Small intestine (tissue), 7 donors: ENCODE results near the gene CLDN4. TPM values are rescaled to one million over a fixed set of nuclear protein-coding genes. Genes with fewer than 3 reads are reported as not detected.

ENCODE experiments used
- DNase-seq, 2 donors: peaks; one replicate each; pipeline versions ENCODE4 v3.0.0 to v3.0.0-alpha.2; 2013
- FAIRE-seq: peaks from 2 replicates; lab custom pipeline; 2012; peaks lifted over from hg19 to GRCh38; lab: Jason Lieb, UNC
- H3K27ac ChIP-seq, 3 donors: one replicate each; pipeline ENCODE4 v1.5.1; 2013; ENCODE audit warnings: low read length in 2 of 3, mild to moderate bottlenecking in 2 of 3, control low read depth in 1 of 3, inconsistent platforms in 1 of 3, low read depth in 1 of 3, moderate library complexity in 1 of 3
- H3K27me3 ChIP-seq, 3 donors: one replicate each; pipeline ENCODE4 v1.6.1; 2013; ENCODE audit warnings: low read length in 3 of 3, inconsistent platforms in 1 of 3; ENCODE audit not compliant: control insufficient read depth in 3 of 3, insufficient read depth in 3 of 3
- H3K36me3 ChIP-seq, 3 donors: one replicate each; pipeline ENCODE4 v1.6.1; 2013; ENCODE audit warnings: low read length in 3 of 3, inconsistent platforms in 1 of 3, low read depth in 1 of 3, mild to moderate bottlenecking in 1 of 3, moderate library complexity in 1 of 3; ENCODE audit not compliant: control insufficient read depth in 3 of 3, insufficient read depth in 2 of 3
- H3K4me1 ChIP-seq, 3 donors: one replicate each; pipeline ENCODE4 v1.6.1; 2013; ENCODE audit warnings: low read length in 2 of 3, inconsistent platforms in 1 of 3, low read depth in 1 of 3, mild to moderate bottlenecking in 1 of 3, moderate library complexity in 1 of 3; ENCODE audit not compliant: control insufficient read depth in 3 of 3, insufficient read depth in 2 of 3
- H3K4me3 ChIP-seq, 3 donors: one replicate each; pipeline ENCODE4 v1.5.1; 2013; ENCODE audit warnings: low read length in 3 of 3, control low read depth in 1 of 3, inconsistent platforms in 1 of 3, low read depth in 1 of 3, mild to moderate bottlenecking in 1 of 3, moderate library complexity in 1 of 3
- H3K9me3 ChIP-seq, 2 donors: one replicate each; pipeline ENCODE4 v1.6.1; 2013; ENCODE audit warnings: low read depth in 1 of 2, low read length in 1 of 2; ENCODE audit not compliant: control insufficient read depth in 2 of 2, insufficient read depth in 1 of 2
- WGBS, 3 donors: extraction: QIAGEN DNeasy Blood & Tissue Kit; methylation state at CpG; one replicate each; pipeline ENCODE4 v1.1.7; 2013; 5-methylcytosine and 5-hydroxymethylcytosine counted together
- polyA plus RNA-seq, 4 donors: library from polyadenylated mRNA; stranded (reverse) in 3 of 4; unstranded in 1 of 4; fragments of 200-250 nt in 3 of 4; fragments of 120-200 nt in 1 of 4; gene quantifications; one replicate each; pipeline versions ENCODE4 v1.2.1 to v1.2.3, GENCODE V29; 2013
- donor health status: healthy with polysubstance abuse.
- donor health status: control.
- donor health status: control.
- donor health status: Bipolar disorder and iron deficiency.
- donor health status: healthy.

The CLDN4 gene
- polyA plus RNA-seq, 4 donors = 115 to 531 (median 202) TPM

- Histone ChIP-seq H3K4me1 (peaks cover 2 to 56% (median 7%) of the 10 kb centered on the region in 3 donors), H3K4me3 (no peak overlapping the region), H3K36me3 (peaks cover 0 to 14% (median 2%) of the 10 kb centered on the region in 3 donors), H3K27me3 (no peaks in the 10 kb centered on the region), H3K9me3 (no peaks in the 10 kb centered on the region), H3K27ac (peak overlapping the region; percentile 90 to 100 (median 97))
- WGBS, 3 donors = 6 to 23% (median 19%) methylated on average over 7 to 11 of the region's 11 CpGs
- DNase-seq = peak; percentile 92 to 98
- no peak for FAIRE-seq
Measured at GRCh38 chr7:73827567-73828106, 3.2 kb upstream of the CLDN4 start.

- WGBS, 3 donors = 22 to 55% (median 31%) methylated on average over 13 to 14 of the region's 14 CpGs
- peaks cover 0 to 19% (median 2%) of the 10 kb centered on the region in 3 donors for H3K36me3 ChIP-seq
- H3K9me3 ChIP-seq = no peaks in the 10 kb centered on the region
- H3K4me1 ChIP-seq = peaks cover 2 to 52% (median 5%) of the 10 kb centered on the region in 3 donors
- H3K27ac ChIP-seq = peak overlapping the region; percentile 90 to 100 (median 97)
- no peak overlapping the region for H3K4me3 ChIP-seq
- H3K27me3 ChIP-seq = no peaks in the 10 kb centered on the region
- FAIRE-seq (no peak), DNase-seq (peak; percentile 97 to 99)
Measured at GRCh38 chr7:73828107-73828803, 2.5 kb upstream of the CLDN4 start.

- H3K4me1 ChIP-seq = peaks cover 2 to 50% (median 3%) of the 10 kb centered on the region in 3 donors
- H3K9me3 ChIP-seq = no peaks in the 10 kb centered on the region
- peak overlapping the region in 1 of 3 donors; percentile 9 for H3K4me3 ChIP-seq
- no peaks in the 10 kb centered on the region for H3K27me3 ChIP-seq
- peaks cover 0 to 24% (median 2%) of the 10 kb centered on the region in 3 donors for H3K36me3 ChIP-seq
- FAIRE-seq (no peak), DNase-seq (peak in 1 of 2 donors; percentile 38)
- 66 to 74% (median 67%) methylated on average over 5 of the region's 5 CpGs for WGBS, 3 donors
- peak overlapping the region; percentile 90 to 100 (median 97) for H3K27ac ChIP-seq
Measured at GRCh38 chr7:73828972-73829371, 1.8 kb upstream of the CLDN4 start.

- DNase-seq (peak in 1 of 2 donors; percentile 67), FAIRE-seq (no peak)
- Histone ChIP-seq H3K36me3 (peaks cover 0 to 24% (median 2%) of the 10 kb centered on the region in 3 donors), H3K9me3 (peaks cover 0 to 5% of the 10 kb centered on the region in 2 donors), H3K4me3 (peak overlapping the region in 2 of 3 donors; percentile 24 to 25), H3K27ac (peak overlapping the region; percentile 90 to 100 (median 97)), H3K27me3 (no peaks in the 10 kb centered on the region), H3K4me1 (peaks cover 2 to 46% (median 3%) of the 10 kb centered on the region in 3 donors)
- WGBS, 3 donors = 22 to 41% (median 28%) methylated on average over 7 of the region's 7 CpGs
Measured at GRCh38 chr7:73829505-73829904, 1.3 kb upstream of the CLDN4 start.

- H3K27ac ChIP-seq = peak overlapping the region; percentile 90 to 100 (median 97)
Measured at GRCh38 chr7:73829921-73830680, 695 bp upstream of the CLDN4 start.

GRCh38 chr7:73831584-73831833 lies 713 bp downstream of the CLDN4 start:
- DNase-seq (no peak), FAIRE-seq (no peak)
- Histone ChIP-seq H3K27me3 (no peaks in the 10 kb centered on the region), H3K4me3 (peak overlapping the region; percentile 42 to 88 (median 85)), H3K27ac (peak overlapping the region; percentile 90 to 100 (median 100)), H3K36me3 (peaks cover 0 to 26% (median 2%) of the 10 kb centered on the region in 3 donors), H3K4me1 (peaks cover 2 to 38% (median 3%) of the 10 kb centered on the region in 3 donors), H3K9me3 (peaks cover 0 to 10% of the 10 kb centered on the region in 2 donors)
- 12 to 64% (median 25%) methylated on average over 11 to 16 of the region's 16 CpGs for WGBS, 3 donors

More at GRCh38 chr7:73829921-73830680, 695 bp upstream of the CLDN4 start:
- peak overlapping the region; percentile 31 to 88 (median 36) for H3K4me3 ChIP-seq
- H3K4me1 ChIP-seq = peaks cover 2 to 46% (median 3%) of the 10 kb centered on the region in 3 donors
- DNase-seq (peak; percentile 95 to 98), FAIRE-seq (no peak)
- H3K9me3 ChIP-seq = peaks cover 0 to 10% of the 10 kb centered on the region in 2 donors
- 7 to 53% (median 27%) methylated on average over 13 of the region's 13 CpGs for WGBS, 3 donors
- peaks cover 0 to 26% (median 2%) of the 10 kb centered on the region in 3 donors for H3K36me3 ChIP-seq
- H3K27me3 ChIP-seq = no peaks in the 10 kb centered on the region

DNA sequence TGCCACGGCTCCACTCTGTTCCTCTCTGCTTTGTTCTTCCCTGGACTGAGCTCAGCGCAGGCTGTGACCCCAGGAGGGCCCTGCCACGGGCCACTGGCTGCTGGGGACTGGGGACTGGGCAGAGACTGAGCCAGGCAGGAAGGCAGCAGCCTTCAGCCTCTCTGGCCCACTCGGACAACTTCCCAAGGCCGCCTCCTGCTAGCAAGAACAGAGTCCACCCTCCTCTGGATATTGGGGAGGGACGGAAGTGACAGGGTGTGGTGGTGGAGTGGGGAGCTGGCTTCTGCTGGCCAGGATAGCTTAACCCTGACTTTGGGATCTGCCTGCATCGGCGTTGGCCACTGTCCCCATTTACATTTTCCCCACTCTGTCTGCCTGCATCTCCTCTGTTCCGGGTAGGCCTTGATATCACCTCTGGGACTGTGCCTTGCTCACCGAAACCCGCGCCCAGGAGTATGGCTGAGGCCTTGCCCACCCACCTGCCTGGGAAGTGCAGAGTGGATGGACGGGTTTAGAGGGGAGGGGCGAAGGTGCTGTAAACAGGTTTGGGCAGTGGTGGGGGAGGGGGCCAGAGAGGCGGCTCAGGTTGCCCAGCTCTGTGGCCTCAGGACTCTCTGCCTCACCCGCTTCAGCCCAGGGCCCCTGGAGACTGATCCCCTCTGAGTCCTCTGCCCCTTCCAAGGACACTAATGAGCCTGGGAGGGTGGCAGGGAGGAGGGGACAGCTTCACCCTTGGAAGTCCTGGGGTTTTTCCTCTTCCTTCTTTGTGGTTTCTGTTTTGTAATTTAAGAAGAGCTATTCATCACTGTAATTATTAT lies 1.2 kb downstream of the CLDN4 start:
- peaks cover 0 to 33% (median 3%) of the 10 kb centered on the region in 3 donors for H3K4me1 ChIP-seq
- H3K4me3 ChIP-seq = peak overlapping the region; percentile 42 to 88 (median 85)
- WGBS, 3 donors = 17 to 49% (median 30%) methylated on average over 16 of the region's 16 CpGs
- H3K27ac ChIP-seq = peak overlapping the region; percentile 90 to 100 (median 100)
- H3K9me3 ChIP-seq = peaks cover 0 to 10% of the 10 kb centered on the region in 2 donors
- FAIRE-seq = no peak
- no peaks in the 10 kb centered on the region for H3K27me3 ChIP-seq
- DNase-seq = peak; percentile 80 to 85
- peaks cover 0 to 26% (median 2%) of the 10 kb centered on the region in 3 donors for H3K36me3 ChIP-seq
